DMS153 (cell line): Measurements from ENCODE around the gene SDR39U1.
A peak's percentile ranks its signal among the peaks of the same experiment; 100 is the strongest.

Experiments used
- DNase-seq: peaks from one replicate; lab custom pipeline; 2025; lab: John Stamatoyannopoulos, UW

Gene SDR39U1

DNA sequence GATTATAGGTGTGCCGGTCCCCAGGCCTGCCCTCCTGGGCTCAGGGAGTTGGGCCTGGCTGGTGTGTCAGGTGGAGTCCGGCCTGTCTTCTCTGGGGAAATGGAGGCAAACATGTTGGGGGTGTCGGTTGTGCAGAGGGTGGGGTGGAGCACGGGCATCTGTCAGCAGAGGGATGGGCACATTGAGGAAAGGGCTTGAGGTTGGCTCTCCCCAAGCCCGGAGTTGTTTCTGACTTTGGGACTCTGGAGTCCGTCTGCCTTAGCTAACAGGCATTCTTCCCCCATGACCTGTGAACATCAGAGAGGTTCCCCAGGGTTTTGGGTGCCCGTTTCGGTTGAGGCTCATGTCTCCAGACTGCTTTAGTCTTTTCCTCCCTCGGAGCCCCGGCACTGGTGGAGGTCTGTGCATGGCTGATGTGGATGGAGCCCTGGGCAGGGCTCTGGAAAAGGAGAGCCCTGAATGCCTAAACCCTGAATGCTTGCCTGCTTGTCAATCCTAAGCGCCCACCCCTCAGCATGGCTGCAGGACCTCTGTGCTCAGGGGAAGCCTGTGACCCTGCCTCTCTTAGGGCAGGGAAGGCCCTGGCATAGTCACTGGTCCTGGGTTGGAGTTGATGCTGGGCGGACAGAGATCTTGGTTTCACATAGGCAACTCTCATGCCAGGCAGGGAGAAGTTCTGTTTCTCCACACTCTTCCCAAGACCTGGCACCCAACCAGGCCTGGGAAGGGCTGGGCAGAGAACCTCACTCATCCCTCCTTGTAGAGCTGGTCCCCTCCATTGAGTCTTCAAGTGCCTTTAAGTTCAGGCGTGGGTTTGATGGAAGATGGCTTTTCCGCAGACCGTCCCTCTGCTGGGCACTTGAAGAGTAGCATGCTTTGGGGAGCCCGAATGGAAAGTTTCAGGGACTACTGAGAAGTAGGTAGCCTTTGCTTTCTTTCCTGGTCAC is 30.9 kb downstream of the SDR39U1 start:
- peak; percentile 15 for DNase-seq

- no peak for DNase-seq
Observed at GRCh38 chr14:24409956-24410355, 32.6 kb downstream of the SDR39U1 start.

DNA sequence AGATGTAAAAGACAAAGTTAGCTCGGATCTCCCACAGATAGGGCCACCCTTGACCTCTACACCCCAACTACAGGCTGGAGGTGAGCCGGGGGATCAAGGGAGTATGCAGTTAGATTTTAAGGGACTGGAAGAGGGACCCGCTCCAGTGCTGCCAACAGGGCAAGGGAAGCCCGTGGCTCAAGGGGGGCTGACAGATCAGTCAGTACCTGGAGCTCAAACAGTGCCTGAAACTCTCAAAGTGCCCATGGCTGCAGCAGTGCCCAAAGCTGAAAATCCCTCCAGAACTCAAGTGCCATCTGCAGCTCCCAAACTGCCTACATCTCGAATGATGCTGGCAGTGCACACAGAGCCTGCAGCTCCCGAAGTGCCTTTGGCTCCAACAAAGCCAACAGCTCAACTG is 33.4 kb downstream of the SDR39U1 start:
- no peak for DNase-seq

- no peak for DNase-seq
Observed at GRCh38 chr14:24408764-24409163, 33.8 kb downstream of the SDR39U1 start.

DNA sequence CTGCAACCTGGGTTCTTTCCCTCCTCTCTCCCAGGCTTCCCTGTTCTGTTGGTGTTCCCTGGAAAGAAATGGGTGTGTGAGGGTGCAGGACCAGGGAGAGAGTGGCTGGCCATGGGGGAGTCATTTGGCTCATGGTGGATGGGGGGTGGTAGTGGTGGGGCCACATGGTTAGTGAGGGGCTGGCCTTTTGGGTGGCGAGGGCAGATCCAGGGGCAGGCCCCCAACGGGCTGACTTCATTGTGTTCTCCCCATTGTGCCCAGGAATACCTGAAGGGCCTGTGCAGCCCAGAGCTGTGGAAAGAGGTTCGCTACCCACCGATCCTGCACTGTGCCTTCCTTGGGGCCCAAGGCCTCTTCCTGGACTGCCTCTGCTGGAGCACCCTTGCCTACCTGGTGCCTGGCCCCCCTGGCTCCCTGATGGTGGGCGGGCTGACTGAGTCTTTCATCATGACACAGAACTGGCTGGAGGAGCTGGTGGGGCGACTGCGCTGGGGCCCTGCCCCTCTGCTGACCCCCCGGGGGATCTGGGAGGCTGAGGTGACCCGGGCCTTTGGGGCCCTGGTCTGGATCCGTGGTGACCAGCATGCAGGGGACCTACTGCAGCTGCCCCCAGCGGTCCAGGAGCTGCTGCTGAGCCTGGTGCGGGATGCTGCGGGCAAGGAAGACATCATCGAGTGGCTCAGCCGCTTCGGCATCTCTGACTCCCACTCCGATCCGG is 34.8 kb downstream of the SDR39U1 start:
- DNase-seq = no peak

- no peak for DNase-seq
Observed at GRCh38 chr14:24406416-24406815, 36.2 kb downstream of the SDR39U1 start.

GRCh38 chr14:24404814-24405213 is 37.8 kb downstream of the SDR39U1 start:
- DNase-seq = no peak

DNA sequence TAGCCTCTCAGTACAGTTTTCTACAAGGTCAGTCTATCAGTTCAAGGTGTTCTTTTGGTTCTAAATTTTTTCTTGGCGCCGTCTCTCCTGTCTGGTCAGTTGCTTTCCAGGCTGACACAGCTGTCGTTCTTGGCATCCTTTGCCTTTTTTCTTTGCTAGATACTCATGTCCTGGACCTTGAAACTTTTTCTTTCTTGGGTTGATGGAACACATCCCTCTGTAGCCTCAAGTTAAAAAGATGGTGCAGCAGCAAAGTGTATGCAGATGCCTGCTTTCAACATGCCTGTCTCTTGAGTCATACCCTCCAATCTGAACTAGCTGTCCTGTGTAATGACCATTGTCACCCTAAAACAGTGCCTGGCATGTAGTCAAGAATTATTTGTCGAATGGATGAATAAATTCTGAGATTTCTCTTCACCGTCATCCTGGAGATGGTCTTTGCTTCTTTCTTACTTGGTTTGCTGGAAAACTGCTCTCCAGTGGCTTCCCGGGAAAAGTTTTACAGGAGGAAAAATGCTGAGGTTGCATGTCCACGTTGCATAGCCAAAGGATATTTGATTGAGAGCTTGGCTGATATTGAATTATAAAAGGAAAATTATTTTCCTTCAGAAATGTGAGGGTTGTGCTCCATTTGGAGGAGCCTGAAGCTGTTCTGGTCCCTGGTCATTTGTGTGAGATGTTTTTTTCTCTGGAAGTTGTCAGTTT is 39.1 kb downstream of the SDR39U1 start:
- DNase-seq = no peak

DNA sequence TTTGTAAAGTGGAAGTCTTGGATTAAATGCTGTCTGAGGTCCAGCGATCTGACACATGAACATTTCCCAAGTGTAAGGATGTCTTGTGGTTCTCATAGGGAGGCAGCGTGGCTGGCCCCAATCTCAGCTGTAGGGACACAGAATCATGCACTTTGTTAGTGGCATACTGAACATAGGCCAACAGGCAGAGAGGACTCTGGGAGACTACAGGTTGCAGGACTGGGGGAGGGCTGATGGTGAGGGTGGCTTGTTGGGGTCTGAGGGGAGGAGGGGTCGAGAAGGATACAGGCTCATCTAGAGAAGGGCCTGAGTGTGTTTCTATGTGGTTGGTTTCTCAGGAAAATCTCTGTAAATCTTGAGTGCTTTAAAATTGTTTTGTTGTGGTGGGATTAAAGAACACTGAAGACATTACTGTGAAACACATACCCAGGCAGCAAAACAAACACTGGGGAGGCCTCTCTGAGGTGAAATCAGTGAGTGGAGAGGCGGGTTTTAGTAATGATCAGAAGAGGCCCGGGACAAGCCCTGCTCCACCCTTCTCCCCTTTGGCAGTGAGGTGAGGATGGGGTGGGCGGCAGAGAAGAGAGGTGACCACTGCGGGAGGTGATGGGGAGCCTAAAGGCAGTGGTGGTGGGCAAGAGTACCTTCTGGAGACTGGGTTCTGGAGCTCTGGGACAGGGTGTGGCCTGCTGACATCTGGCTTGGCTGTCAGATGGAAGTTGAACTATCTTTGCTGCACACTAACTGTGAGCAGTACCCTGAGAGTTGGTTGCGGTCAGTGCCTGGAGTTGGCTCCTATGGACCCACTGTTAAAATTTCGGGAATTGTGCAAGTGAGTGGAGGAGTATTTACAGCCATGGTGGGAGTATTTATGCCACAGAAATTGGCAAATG is 40.5 kb downstream of the SDR39U1 start:
- DNase-seq = no peak

DNA sequence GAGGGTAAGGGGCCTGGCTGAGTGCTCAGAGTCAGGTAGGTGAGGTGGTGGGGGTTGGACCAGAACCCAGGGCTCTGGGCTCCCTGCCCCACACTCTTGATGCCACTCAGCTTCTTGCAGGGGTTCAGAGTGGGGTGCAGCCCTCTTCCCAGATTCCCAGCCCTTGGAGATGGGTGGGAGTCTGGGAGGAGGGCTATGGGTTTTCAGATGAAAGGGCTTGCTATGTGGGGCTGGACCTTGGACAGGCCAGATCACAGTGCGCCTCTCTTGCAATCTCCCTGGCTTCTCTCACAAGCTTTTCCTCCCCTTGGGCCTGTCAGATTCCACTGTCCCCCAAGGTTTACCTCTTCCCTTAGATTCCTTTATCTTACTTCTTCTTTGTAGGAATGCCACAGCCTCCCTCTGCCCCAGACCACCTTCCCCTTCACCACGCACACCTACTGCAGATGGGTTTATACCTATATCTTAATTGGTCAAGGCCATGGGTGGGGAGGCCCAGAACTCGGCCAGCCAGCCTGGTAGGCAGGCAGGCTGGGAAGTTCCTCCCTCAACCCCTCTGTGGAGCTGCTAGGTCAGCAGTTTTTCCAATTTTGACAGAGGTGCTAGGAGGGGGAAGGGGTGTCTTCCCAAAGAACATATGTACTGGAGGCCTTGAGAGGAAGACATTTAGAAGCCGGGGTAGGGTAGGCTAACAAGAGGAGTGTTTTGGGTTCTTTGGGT is 42.4 kb downstream of the SDR39U1 start:
- no peak for DNase-seq

GRCh38 chr14:24399447-24399822 is 43.1 kb downstream of the SDR39U1 start:
- DNase-seq = no peak

DNA sequence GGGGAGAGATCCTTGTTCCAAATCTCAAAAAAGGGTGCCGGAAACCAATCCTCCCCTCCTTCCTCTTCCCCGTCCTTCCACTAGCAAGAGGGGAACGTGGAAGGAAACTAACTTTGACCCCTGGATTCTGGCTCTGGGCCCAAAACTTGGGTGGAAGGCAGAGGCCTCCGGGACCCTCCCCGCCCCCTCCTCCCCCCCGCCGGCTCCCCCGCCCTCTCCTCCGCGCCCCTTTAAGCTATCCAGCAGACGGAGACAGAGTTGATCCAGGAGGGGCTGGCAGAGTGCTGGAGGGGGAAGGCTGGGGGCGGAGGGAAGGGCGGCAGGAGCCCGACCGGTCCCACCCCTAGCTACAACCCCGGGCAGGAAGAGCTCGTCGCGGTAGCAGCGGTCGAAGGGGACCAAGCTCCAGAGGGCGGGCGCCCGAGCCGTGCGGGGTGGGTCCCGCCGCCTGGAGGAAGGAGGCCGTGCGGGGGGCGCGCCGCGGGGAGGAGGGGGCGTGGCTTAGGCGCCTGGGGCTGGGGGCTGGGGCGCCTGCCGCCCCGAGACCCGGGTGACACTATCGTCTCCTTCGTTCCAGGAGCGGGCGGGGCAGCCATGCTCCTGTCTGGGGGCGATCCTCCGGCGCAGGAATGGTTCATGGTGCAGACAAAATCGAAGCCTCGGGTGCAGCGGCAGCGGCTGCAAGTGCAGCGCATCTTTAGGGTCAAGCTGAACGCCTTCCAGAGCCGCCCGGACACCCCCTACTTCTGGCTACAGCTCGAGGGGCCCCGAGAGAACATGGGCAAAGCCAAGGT is 43.7 kb downstream of the SDR39U1 start, which contains the start of gene NYNRIN:
Gene NYNRIN, plus strand, starts transcription at position 351 of the 794 bp plus-strand sequence. Its CDS starts 244 bp downstream, at position 595.
- no peak for DNase-seq

DNA sequence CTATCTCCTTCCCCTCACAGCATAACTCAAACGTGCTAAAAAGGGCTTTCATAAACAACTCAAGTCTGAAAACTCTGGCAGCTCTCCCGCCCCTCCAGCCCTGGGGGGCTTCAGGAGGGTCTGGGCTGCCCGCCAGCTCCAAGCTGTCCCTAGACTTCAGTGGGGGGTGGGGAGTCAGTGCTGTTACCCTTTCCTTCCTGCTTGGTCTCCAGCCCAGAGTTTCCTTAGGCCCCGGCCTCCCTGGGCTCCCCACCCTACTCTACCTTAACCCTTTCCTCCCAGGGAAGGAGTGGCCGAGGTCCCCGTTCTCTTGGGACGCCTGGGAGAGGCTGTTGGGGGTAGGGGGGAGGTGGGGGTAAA is 44.3 kb downstream of the SDR39U1 start:
- DNase-seq = no peak

DNA sequence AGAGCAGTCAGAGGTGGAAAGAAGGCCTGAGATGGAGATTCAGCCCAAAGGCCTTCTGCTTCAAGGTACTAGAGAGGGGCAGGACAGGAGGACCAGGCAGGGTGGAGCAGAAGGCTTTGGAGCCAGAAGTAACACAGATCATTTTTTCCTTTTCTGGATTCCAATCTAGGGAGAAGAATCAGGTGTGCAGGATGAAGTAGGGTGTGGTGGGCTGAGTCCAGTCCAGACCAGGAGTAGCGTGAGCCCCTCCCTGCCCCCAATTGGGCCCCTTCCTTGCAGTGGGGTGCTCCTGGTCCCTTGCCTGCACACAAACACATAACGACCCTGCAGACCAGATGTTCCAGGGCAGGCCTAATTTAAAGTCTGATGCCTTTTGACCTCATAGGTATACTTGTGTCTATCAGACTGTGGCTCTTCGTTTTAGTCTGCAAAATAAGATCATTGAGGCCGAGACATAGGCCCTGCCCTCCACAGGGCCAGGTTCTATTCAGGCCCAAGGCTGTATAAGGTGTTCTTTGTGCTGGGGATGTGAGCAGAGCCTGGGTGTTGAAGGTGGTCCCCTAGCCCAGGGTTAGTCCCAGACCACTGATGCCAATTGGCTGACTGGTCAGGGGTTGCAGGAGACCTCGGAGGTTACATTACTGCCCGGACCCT is 44.8 kb downstream of the SDR39U1 start:
- no peak for DNase-seq

DNA sequence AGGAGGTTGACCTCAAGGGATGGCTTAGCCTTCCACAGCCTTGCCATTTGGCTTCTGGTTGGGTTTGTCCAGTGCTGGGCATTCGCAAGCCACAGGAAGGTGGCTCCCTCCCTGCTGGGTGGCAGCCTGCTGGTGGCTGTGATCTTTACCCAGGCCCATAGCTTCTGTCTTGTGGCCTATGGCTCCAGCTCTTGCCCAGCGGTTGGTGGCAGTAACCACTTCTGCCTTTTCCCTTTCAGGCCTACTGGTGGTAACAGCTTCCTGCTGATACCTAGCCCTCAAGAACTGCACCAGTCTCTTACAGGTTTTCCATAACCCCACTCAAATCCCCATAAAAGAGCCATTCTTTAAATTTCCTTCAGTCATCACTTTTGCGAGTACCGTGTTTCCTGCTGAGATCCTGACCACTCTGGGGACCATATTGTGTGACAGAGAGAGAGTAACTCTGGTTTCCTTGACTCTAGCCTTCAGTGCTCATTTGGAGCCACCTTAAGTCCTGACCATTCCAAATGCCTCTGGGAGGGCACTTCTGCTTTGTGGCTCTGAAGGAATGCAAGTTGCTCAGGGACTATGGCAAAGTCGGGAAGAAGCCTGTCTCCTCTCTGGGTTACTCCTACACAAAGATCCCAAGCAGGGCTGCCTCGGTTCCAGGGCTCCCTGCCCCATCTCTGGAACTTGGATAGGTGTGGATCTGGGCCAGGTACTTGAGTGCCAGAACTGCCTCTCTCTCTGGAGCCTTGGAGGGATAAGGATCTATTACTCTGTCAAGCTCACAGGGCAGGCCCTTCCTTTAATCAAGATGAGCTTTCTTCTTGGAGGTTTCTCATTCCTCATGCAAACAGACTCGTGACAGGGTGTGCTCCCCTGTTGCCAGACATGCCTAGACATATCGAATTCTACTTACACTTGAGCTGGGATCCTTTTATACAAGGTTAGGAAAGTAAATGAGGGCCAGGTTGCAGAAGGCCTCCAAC is 46.7 kb downstream of the SDR39U1 start:
- DNase-seq = no peak

DNA sequence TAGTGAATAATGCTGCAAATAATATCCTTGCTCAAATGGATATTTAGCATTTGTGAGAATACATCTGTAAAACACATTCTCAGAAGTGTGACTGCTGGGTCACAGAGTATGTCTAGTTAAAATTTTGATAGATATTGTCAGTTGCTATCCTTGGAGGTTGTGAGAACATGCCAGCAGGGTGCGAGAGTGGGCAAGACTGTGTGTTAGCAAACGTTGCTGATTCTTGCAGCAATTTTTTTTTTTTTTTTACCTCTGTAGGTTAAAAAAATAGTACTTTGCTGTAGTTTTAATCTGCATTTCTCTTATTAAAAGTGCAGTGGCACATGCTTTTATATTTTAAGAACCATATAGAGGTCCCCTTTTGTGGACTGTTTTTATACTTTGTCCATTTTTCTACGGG is 48.3 kb downstream of the SDR39U1 start:
- DNase-seq = no peak

DNA sequence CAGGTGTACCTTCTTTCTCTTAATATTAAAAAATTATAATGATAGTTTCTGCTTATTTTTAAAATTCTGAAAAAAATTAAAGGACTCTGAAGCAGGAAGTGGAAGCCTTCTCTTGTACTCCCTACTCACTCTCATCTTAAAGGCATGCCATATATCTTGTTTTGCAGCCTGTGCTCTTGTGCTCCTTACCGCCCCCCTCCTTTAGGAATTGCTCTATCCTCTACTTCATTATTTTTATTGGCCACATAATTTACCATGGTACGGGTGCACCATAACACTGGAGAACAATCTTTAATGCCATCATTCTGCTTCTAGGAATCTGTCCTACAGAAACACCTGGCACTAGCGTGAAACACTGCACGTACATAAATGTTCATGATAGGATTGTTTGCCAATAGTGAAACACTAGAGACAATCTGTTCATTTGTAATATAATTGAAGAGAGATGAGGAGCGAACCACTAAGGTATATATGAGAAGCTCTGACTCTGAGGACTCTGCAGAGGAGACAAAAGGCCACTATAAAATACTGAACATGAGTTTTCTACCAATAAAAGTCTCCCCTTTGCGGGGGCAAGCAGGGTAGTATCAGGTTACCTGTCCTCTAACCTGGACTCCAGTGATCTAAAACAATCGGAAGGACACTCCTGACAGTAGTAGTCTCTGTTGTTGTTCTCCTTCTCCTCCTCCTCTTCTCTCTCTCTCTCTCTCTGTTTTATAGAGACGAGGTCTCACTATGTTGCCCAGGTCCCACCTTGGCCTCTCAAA is 50.1 kb downstream of the SDR39U1 start:
- DNase-seq = peak; percentile 61
